HG02840 (cell line): ENCODE measurements around the gene FURIN.
"Not testable (repeated sequence)": the region's sequence is repeated elsewhere in the genome, so short reads cannot be mapped to it uniquely, and the experiment has no call there.

Experiments
- ATAC-seq: cut with Tn5 transposase; IDR thresholded peaks from one replicate; pipeline ENCODE4 v1.9.1; 2021; ENCODE audit warnings: mild to moderate bottlenecking, moderate library complexity, moderate number of reproducible peaks; ENCODE audit not compliant: unreplicated experiment, low FRiP score

FURIN gene

DNA sequence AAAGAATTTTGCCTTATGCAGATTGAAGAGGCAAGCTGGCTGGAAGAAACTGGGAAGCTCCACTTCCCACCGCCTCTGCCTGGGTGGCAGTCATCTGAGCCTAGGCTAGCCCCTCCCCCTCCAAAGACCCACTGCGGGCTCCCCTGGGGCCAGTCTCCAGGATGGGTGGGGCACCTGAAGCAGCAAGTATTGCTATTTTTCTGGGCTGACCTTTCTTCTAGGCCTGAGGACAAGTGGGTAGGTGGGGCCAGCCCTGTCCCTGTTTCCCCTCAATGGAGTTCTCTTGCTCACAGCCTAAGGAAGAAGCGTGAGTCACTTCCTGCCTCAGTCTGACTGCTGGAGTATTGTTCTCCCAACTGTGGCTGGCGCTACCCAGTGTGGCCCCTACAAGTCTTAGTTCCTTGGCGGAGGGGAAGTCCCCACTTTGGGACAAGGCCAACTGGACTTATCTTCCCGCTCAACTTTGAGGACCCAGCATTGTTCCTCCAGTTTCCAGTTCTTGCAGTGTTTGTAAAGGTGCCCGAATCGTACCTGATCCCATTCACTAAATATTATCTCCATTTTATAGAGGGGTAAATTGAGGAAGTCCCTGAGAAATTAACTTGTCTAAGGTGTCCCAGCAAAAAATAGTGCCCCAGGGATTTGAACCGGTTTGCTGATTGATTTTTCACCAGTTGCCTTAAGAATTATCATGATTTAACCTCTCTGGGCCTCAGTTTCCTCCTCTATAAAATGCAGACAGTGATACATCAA, 1.4 kb downstream of the FURIN start:
- no peak for ATAC-seq

DNA sequence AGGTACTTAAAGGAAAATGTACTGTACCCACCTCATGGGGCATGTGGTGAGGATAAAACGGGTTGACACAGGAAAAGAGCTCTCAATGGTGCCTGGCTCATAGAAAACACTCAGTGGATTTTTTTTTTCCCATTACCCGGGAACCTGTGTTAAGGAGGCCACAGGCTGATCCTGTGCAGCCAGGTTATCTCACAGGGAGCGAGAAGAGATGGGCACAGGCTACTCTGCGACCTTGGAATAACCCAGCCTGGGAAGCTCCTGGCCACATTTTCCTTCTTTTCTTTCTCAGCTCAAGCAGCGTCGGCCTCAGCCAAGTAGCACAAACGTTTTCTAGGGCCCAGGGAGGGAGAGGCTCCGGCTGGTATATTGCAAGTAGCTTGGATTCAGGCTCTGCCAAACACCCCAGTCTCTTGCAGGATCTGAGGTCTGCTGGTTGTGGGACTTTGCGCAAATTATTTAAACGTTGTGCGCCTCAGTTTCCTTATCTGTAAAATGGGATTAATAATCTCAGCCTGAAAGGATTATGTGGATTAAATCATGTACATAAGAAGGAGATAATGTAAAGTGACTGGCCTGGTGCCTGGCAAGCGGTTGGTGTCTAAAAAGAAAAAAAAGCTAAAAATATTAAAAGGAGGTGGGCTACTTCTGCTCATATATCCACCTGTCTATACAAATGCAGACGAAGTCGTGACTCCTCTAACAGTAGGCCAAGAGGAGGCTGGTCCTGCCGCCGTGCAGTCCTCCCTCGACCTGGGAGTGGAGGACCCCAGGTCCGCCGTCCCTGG, 2.2 kb downstream of the FURIN start:
- no peak for ATAC-seq

DNA sequence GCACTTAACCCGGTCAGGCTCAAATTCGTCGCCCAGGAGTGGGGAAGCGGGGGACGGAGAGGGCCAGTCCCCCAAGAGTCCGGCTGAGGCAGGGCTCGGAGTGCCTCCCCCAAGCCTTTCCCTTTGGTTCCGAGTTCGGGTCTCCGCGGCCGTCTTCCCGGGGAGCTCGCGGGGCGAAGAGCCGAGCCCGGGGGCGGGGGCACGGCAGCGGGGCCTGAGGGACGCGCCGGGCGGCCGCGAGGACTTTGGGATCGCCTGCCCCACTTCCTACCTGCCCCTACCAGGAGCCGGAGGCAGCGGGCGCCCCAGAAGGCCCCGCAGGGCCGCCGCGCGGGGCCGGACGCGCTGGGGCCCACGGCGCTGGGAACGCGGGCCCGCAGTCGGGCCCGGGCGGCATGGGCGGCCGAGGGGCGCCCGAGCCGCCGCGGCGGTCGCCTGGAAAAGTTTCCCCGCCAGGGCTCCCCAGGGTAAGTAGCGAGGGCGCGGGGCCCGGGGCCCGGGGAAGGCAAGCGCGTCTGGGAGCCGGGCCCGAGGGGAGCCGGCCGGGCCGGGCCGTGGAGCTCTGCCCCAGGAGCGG, 2.8 kb downstream of the FURIN start:
- no peak for ATAC-seq

DNA sequence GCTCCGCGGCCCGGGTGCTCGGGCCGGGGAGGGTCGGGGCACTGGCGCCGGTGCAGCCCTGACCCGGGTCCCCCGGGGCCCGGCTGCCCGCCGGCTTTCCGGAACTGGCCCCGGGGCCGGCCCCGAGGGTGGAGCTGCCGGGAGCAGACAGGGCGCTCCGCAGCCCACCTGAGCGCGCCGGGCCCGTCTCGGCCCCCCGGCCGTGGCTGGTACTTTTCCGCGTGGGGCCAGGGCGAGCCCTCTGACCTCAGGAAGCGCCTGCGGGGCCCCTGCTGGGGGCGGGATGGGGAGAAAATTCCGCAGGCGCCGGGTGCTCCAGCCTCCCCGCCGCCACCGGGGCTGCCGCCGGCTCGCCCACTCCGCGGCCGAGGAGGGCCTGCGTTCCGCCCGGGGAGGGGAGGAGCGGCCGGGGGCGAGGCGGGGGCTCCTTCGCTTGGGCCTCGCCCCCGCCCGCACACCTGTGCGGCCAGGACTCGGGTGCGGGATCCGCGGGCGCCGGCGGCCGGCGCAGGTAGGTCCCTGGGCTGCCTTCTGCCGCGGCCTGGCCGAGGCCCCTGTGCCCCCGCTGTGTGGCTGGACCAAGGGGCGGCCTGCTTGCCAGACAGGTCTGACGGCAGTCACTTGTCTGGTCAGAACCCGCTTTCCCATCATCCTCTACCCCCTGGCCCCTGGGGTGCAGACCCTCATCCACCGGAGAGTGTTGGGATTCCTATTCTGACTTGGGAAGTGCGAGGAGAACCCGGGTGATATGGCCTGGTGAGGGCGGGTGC, 3.5 kb downstream of the FURIN start:
- ATAC-seq: no peak

DNA sequence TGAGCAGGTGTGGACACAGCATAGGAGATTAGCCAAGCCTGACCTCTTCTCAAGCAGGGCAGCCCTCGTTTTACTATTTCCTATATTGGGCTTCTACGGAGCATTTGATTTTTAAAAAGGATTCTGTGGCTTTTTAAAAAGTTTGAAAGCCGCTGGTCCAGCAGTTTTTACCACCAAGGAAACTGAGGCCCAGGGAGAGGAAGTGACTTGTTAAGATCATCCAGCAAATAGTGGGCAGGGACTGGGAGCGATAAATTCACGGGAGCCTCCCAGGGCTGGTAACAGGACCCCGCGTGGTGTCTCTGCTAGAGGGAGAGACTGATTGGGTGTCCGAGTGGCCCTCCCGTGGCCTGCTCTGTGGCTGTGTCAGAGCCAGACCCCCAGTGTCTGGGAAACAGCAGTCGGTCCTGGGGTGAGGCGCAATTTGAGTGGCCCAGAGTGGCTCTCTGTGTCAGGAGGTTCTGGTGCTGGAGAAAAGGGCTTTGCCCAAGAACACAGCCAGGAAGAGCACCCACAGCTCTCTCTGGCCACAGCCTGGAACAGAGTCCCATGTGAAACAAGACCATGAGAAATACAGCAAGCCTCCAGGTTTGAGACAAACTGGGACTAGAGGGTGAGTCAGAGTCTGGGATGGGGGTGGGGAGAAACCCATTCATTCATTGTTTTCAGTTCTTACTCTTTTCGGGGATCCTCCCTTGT, 4.2 kb downstream of the FURIN start:
- no peak for ATAC-seq

DNA sequence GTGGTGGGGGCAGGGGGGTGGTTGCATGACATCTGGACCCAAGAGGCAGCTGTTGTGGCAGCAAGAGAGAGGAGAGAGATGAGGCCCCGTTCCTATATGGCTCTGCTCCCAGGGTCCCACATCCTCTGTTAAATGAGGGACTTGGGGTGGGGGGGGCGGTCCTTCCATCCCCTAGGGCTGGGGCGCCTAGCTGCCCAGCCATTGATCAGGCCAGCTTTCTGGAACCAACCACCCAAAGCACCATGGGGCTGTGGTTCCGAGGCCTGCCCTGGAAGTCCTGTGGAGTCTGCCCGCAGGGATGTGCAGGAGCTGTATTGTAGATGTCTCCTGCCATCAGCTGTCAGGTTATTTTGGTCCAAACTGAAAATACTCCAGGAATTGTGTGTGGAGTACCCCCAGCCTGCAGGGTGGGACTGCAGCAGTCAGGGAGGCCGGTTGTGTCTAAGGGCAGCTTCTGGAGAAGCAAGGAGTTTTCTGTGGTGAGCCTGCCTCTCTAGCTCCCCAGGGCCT, 5.2 kb downstream of the FURIN start:
- no peak for ATAC-seq

DNA sequence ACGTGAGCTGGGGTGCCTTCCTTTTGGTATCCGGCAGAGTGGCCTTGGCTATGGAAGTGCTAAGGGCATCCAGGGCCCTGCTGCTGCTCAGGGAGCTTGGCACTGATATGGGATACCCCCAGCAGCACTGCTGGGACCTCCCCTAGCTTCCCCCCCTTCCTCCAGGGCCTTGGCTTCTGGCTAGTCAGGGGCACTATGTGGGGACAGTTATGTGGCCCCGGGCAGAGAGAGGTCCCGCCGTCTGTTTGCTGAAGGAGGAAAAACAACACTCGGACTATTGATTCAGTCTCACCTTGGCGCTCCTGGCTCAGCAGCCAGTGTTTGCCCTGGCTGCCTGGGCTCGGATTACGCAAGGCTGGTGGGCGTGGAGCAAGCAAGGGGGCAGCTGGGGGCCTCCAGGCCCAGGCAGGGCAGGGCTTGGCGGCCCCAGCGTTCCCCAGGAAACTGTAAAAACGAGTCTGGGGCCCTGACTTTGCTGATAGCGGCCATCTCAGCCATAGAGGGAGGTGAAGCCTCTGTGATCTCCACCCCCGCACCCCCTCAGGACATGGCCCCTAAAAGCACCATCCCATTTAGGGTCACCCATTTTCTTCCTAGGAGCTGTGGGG, 5.7 kb downstream of the FURIN start:
- ATAC-seq: no peak

DNA sequence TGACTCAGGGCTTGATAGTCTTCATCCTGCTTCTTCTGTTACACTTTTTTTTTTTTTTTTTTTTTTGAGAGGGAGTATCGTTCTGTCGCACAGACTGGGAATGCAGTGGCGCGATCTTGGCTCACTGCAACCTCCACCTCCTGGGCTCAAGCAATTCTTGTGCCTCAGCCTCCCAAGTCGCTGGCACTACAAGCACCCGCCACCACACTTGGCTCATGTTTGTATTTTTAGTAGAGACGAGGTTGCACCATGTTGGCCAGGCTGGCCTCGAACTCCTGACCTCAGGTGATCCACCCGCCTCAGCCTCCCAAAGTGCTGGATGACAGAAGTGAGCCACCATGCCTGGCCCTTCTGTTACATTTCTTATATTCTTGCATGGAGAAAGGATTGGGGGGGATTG, 6.6 kb downstream of the FURIN start:
- not testable (repeated sequence) for ATAC-seq

DNA sequence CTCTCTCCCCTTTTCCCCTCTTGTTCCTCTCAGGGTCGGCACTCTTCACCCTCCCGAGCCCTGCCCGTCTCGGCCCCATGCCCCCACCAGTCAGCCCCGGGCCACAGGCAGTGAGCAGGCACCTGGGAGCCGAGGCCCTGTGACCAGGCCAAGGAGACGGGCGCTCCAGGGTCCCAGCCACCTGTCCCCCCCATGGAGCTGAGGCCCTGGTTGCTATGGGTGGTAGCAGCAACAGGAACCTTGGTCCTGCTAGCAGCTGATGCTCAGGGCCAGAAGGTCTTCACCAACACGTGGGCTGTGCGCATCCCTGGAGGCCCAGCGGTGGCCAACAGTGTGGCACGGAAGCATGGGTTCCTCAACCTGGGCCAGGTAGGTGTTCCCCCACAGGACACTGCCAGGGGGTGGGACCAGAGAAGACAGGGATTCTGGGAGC, 7.2 kb downstream of the FURIN start:
- no peak for ATAC-seq

DNA sequence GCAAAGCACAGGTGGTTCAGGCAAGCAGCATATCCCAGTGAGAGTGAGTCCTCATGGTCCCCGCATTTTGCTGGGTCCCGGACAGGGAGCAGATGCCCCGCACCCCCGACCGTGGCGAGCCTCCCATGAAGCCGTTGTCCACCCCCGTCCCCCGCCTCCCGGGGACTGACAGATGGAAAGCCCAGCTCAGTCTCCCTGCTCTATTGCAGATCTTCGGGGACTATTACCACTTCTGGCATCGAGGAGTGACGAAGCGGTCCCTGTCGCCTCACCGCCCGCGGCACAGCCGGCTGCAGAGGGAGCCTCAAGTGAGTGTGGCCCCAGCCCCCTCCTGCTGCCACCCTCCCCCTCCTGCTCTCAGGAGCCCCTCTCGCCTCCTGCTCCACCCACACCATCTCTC, 7.7 kb downstream of the FURIN start:
- no peak for ATAC-seq

DNA sequence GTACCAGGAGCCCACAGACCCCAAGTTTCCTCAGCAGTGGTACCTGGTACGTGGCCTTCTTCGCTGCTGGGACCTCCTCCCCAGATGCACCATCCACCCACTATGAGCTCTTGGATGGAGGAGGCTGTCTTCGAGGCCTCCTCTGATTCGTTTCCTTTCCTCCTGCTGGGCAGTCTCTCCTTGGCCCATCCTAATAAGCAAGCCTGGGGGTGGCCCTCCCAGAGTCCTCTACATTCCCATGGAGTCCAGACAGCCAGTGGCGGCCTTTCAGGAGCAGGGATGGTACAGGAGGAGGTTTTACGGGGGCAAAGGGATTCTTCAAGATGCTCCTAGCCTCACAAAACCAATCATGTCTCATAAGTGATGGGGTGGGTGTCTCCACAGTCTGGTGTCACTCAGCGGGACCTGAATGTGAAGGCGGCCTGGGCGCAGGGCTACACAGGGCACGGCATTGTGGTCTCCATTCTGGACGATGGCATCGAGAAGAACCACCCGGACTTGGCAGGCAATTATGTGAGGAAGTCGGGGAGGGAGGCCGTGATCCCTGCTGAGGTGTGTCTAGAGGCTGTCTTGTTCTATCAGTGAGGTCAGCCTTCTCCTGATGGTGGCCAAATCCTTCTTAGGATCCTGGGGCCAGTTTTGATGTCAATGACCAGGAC, 8.3 kb downstream of the FURIN start:
- ATAC-seq: no peak

DNA sequence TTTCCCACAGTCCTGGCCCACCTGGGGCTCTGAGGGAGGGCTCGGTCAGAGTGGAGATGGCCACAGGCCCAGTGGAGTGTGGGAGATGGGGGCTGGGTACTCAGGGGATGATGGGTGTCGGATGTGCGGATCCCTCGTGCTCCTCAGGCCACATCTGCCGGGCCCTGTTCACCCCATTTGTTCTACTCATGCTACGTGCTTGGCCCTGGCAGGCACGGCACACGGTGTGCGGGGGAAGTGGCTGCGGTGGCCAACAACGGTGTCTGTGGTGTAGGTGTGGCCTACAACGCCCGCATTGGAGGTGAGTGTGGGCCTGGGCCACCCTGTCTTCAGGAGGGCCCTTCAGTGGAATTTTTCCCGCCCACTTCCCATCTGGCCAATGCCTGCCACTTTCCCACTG, 8.9 kb downstream of the FURIN start:
- ATAC-seq: no peak

DNA sequence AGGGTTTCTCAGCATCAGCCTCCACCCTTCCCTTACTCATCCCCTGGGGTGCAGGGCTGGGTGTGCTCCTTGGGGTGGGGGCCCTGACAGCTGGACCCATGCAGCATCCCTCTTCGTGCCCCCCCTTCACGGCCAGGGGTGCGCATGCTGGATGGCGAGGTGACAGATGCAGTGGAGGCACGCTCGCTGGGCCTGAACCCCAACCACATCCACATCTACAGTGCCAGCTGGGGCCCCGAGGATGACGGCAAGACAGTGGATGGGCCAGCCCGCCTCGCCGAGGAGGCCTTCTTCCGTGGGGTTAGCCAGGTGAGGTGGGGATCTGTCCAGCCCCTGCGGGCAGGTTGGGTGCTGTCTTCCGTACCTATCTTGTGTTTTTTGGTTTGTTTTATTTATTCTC, 9.6 kb downstream of the FURIN start:
- ATAC-seq: no peak

DNA sequence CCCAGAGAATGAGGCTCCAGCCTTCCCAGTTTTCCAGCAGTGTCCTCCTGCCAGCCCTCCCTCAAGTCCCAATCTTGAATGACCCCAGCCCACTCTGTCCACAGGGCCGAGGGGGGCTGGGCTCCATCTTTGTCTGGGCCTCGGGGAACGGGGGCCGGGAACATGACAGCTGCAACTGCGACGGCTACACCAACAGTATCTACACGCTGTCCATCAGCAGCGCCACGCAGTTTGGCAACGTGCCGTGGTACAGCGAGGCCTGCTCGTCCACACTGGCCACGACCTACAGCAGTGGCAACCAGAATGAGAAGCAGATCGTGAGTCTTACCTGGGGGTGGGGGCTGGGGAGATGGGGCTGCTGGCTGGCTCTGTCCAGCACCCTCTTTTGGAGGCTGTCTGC, 10.3 kb downstream of the FURIN start:
- ATAC-seq: no peak

DNA sequence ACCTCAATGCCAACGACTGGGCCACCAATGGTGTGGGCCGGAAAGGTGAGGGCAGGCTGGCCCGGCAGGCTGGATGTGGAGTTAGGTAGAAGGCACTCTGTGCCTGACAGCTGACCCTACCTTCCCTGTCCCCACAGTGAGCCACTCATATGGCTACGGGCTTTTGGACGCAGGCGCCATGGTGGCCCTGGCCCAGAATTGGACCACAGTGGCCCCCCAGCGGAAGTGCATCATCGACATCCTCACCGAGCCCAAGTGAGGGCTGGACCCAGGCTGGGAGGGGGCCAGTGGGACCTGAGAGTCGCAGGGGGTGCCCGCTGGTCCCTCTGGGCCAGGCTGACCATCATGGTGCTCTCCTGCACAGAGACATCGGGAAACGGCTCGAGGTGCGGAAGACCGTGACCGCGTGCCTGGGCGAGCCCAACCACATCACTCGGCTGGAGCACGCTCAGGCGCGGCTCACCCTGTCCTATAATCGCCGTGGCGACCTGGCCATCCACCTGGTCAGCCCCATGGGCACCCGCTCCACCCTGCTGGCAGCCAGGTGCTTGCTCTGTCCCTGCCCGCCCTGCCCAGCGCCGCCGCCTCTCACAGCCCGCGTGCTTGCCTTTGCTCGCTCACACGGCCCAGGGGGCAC, 11.5 kb downstream of the FURIN start:
- no peak for ATAC-seq

DNA sequence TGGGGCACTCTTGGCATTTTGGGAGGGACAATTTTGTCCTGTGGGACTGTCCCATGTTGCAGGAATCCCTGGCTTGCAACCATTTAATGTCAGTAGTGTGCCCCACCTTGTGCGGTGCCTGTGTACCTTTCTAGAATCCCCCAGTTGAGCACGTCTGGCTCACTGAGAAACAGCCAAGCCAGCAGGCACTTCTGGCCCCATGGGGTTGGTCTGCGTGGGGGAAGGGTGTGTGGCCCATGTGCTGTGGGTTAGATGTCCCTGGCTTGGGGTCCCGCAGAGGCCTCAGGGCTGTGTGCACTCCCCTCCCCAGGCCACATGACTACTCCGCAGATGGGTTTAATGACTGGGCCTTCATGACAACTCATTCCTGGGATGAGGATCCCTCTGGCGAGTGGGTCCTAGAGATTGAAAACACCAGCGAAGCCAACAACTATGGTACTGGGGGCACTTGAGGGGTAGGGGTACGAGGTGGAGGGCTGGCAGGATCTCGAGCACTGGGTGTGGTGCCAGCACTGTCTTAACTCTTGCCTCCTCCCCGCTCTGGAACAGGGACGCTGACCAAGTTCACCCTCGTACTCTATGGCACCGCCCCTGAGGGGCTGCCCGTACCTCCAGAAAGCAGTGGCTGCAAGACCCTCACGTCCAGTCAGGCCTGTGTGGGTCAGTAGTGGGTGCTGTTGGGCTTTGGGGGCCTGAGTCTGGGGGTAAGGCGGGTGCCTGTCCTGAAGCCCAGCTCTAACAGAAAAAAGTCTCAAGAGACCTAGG, 12.2 kb downstream of the FURIN start:
- ATAC-seq: no peak

DNA sequence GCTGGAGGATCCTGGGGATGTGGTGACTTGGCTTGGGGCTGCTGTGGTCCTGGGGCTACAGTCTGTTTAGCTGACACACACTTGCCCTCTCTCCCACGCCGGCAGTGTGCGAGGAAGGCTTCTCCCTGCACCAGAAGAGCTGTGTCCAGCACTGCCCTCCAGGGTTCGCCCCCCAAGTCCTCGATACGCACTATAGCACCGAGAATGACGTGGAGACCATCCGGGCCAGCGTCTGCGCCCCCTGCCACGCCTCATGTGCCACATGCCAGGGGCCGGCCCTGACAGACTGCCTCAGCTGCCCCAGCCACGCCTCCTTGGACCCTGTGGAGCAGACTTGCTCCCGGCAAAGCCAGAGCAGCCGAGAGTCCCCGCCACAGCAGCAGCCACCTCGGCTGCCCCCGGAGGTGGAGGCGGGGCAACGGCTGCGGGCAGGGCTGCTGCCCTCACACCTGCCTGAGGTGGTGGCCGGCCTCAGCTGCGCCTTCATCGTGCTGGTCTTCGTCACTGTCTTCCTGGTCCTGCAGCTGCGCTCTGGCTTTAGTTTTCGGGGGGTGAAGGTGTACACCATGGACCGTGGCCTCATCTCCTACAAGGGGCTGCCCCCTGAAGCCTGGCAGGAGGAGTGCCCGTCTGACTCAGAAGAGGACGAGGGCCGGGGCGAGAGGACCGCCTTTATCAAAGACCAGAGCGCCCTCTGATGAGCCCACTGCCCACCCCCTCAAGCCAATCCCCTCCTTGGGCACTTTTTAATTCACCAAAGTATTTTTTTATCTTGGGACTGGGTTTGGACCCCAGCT, 13.0 kb downstream of the FURIN start:
- no peak for ATAC-seq
